Sigmoid colon (tissue), 4 donors: ENCODE data around the gene GIN1.

ENCODE experiments used
- CTCF ChIP-seq, 4 experiments: fragments of 450-650 bp in 3 of 4; fragments of 200-600 bp in 1 of 4; IDR thresholded peaks; one replicate each; pipeline ENCODE4 v1.5.1; 2016 to 2019; ENCODE audit warnings: antibody characterized with exemption in 4 of 4, mild to moderate bottlenecking in 3 of 4, moderate library complexity in 2 of 4
- EP300 ChIP-seq, 4 donors: sonication (generic); formaldehyde crosslinking; IDR thresholded peaks; one replicate each; pipeline ENCODE4 v1.6.1; 2017; ENCODE audit warnings: antibody characterized with exemption in 4 of 4
- POLR2A ChIP-seq, 2 donors: fragments of 450-650 bp; IDR thresholded peaks; one replicate each; pipeline ENCODE4 v1.6.1; 2016; ENCODE audit warnings: antibody characterized with exemption in 2 of 2, mild to moderate bottlenecking in 2 of 2, moderate library complexity in 2 of 2

GRCh38 chr5:103059525-103059924 is 60.4 kb downstream of the GIN1 start:
- TF ChIP-seq POLR2A (IDR thresholded peaks at IDR 0.05) (no peak), CTCF (IDR thresholded peaks at IDR 0.05) (no peak), EP300 (IDR thresholded peaks at IDR 0.05) (no peak)
